Omental fat pad (tissue), 4 donors: ENCODE measurements around the gene PID1. TPM values are rescaled to one million over a fixed set of nuclear protein-coding genes. Genes with fewer than 3 reads are reported as not detected.

ENCODE experiments used
- ATAC-seq: fragments of 150-250 bp; one replicate; pipeline ENCODE4 v1.9.1; 2016; ENCODE audit warnings: mild to moderate bottlenecking, moderate library complexity; ENCODE audit not compliant: low FRiP score
- DNase-seq: peaks from one replicate; pipeline ENCODE4 v3.0.0-alpha.2; 2019; ENCODE audit warnings: low spot score
- total RNA-seq, 4 donors: library from RNA; depleted of rRNA; stranded (reverse); fragments of >200 nt; gene quantifications; one replicate each; pipeline ENCODE4 v1.1.0, GENCODE V29; 2016
- TF ChIP-seq, protein P1 (sequence below), 3 donors: fragments of 450-650 bp; IDR thresholded peaks; one replicate each; pipeline ENCODE4 v1.5.1; 2016 to 2017; ENCODE audit warnings: antibody characterized with exemption in 3 of 3, mild to moderate bottlenecking in 3 of 3, moderate library complexity in 2 of 3

PID1 gene
- total RNA-seq, 4 donors from 2014 or later: 20.7 to 98.7 (median 59.1) TPM

DNA sequence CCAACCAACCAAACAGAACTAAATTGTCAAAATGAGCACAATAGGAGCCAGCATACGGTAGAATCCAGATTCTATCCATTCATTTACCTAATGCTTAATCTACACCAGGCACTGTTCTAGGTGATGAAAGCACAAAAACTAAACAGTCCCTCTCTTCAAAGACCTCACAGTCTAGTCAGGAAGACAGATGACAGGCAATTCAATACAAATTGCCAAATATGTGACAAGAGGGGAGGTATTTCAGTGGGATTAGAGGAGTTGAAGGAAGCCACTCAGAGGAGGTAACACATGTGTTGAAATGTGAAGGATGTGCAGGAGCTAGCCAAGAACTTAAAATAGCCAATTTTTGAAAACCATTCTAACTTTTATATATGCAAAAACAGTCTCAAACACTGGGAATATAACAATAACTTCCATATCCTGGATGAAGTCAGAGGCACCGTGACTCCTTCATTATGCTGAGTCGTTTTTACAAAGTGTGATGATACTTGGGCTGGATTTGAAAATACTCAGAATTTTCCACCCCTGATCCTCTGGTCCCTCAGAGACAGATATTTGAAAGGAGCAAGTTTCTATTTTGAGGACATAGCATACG is 204.9 kb downstream of the PID1 start:
- DNase-seq (no peak), ATAC-seq (no peak)
- TF ChIP-seq, protein P1, sequence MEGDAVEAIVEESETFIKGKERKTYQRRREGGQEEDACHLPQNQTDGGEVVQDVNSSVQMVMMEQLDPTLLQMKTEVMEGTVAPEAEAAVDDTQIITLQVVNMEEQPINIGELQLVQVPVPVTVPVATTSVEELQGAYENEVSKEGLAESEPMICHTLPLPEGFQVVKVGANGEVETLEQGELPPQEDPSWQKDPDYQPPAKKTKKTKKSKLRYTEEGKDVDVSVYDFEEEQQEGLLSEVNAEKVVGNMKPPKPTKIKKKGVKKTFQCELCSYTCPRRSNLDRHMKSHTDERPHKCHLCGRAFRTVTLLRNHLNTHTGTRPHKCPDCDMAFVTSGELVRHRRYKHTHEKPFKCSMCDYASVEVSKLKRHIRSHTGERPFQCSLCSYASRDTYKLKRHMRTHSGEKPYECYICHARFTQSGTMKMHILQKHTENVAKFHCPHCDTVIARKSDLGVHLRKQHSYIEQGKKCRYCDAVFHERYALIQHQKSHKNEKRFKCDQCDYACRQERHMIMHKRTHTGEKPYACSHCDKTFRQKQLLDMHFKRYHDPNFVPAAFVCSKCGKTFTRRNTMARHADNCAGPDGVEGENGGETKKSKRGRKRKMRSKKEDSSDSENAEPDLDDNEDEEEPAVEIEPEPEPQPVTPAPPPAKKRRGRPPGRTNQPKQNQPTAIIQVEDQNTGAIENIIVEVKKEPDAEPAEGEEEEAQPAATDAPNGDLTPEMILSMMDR (IDR thresholded peaks at IDR 0.05): no peak

DNA sequence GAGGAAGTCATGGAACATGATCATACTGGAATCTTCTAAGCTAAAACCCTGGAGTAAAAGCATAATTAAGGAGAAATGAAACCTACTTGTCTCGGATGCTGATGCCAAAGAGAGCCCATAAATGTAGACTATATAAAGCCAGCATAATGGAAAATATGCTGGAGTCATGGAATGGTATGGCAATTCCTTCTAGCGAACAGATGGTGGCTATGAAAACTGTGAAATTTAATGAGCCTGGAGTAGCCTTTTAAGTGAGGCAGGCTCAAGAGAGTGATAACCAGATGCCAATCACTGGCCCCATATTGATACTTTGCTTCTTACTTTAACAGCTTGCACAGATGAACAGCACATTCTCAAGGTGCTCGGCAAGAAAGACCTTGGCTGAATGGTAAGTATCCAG is 206.3 kb downstream of the PID1 start:
- DNase-seq (no peak), ATAC-seq (no peak)
- TF ChIP-seq, protein P1 (IDR thresholded peaks at IDR 0.05): no peak

DNA sequence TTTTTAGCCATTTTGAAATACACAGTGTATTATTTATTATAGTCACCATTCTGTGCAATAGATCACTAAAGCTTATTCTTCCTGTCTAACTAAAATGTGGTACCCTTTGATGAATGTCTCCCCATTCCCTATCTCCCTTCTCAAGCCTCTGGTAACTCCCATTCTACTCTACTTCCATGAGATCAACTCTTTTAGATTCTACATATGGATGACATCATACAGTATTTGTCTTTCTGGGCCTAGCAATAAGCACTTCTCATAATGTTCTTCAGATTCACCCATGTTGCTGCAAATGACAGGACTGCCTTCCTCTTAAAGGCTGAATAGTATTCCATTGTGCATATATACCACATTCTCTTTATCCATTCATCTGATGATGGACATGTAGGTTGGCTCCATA is 210.9 kb downstream of the PID1 start:
- no peak for ATAC-seq
- TF ChIP-seq, protein P1 (IDR thresholded peaks at IDR 0.05): no peak
- DNase-seq: no peak

DNA sequence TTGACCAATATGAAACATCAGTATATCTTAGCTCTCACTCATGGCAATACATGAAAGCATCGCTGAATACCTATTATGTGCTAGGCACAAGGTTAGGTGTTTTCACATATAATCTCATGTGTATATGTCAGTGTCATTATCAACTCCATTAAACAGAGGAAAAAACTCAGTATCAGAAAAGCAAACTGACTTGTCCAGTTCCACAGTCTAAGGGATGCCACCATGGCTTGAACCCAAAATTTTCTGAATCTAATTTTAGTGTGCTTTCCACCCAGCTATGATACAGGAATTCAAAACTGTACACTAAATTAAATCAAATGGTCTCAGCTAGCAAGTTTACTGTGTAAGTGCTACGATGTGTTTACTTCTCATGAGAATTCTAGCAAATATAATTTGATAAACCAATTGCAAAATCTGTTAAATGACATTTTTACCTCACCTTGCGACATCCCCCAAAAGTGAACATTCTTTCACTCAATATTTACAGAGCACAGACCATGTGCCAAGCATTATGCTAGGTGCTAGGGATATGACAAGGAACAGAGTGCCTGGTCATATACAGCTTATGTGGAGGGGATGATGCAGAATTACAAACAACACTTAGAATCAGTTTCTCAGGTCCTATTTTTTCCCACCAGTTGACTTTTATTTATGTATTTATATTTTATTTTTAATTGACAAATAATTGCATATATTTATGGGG is 211.6 kb downstream of the PID1 start:
- no peak for DNase-seq
- TF ChIP-seq, protein P1 (IDR thresholded peaks at IDR 0.05): no peak

DNA sequence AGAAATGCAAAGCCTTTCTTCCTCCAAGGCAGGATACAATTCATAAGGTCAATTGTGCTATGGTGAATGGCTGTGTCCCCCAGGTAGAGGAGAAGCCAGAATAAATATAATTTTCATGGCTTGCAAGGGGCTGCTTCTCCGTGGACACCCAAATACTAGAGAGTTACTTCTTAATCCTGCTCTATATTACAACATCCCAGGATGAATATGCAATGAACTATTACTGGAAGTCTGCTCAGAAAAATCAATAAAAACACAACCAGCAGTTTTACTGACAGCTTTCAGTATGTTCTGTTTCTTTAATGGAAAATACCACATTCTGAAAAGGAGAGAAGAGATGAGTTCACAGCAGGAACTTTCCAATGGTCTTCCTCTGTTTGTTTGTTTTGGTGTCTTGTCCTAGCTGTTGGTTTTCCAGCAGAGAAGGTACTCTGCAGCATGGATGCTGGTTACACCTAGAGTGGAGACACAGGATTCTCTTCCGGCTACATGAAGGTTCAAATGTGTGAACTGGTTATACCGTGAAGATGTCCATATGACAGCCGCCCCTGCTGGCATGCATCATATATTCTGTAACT is 213.0 kb downstream of the PID1 start:
- DNase-seq: no peak
- TF ChIP-seq, protein P1 (IDR thresholded peaks at IDR 0.05): no peak
- ATAC-seq: no peak

More for the DNA sequence above, 211.6 kb downstream of the PID1 start:
- ATAC-seq: no peak

DNA sequence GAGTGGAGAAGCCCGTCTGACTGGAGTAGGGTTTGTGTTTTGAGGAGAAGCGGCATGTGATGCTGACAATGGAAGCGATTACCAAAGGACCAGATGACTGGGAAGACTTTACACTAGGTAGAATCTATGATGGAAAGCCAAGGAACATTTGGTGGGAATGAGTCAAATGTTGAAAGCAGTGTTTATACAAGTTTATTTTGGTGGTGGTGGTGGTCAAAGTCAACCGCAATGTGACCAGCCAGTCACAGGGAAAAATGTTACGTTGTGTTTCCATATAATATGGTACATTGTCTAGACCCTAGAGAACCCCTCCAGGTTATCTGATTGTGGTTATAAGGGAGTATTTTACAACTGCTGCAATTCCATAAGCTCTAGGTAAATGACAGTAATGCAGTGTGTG is 216.8 kb downstream of the PID1 start:
- no peak for DNase-seq
- ATAC-seq: no peak
- TF ChIP-seq, protein P1 (IDR thresholded peaks at IDR 0.05): no peak
